ENCODE data around the gene FBXO9.

The FBXO9 gene

GRCh38 chr6:53095270-53095669, 30.1 kb downstream of the FBXO9 start:
- Histone ChIP-seq H3K9me3 (ENCODE audit: control insufficient read depth, low read length) (no peaks in the 10 kb centered on the region), H3K4me3 (ENCODE audit: low read length) (no peak overlapping the region), H3K36me3 (ENCODE audit: control insufficient read depth, insufficient read depth, low read length, severe bottlenecking) (peaks cover 94% of the 10 kb centered on the region), H3K27me3 (replicated peaks; ENCODE audit: control insufficient read depth, insufficient read depth, low read length) (no peaks in the 10 kb centered on the region), H3K9ac (ENCODE audit: low read length) (no peak overlapping the region), H3K4me1 (ENCODE audit: control insufficient read depth, insufficient read depth, low read length) (peaks cover 20% of the 10 kb centered on the region)
- no peak for DNase-seq (ENCODE audit: low read depth)

DNA sequence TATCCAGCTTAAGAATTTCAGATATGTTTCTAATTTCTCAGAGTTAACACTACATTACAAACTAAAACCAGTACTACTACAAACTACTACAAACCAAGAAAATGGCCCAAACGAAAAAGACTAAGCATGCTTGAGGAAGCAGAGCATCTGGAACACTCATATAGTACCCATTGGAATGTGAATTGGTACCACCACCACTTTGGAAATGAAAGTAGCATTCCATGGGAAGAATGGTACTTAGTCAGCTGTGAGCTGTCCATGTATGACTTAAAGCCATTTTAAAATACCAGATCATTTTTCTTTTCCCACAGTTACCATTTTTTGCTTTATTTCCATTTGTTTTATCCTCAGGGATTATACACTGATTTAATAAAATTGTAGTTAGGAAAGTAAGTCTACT, 30.5 kb downstream of the FBXO9 start:
- Histone ChIP-seq H3K4me1 (ENCODE audit: control insufficient read depth, insufficient read depth, low read length) (peaks cover 15% of the 10 kb centered on the region), H3K4me3 (ENCODE audit: low read length) (no peak overlapping the region), H3K27me3 (replicated peaks; ENCODE audit: control insufficient read depth, insufficient read depth, low read length) (no peaks in the 10 kb centered on the region), H3K9me3 (ENCODE audit: control insufficient read depth, low read length) (no peaks in the 10 kb centered on the region), H3K9ac (ENCODE audit: low read length) (no peak overlapping the region), H3K36me3 (ENCODE audit: control insufficient read depth, insufficient read depth, low read length, severe bottlenecking) (peaks cover 97% of the 10 kb centered on the region)
- DNase-seq (ENCODE audit: low read depth): peak; percentile 16

DNA sequence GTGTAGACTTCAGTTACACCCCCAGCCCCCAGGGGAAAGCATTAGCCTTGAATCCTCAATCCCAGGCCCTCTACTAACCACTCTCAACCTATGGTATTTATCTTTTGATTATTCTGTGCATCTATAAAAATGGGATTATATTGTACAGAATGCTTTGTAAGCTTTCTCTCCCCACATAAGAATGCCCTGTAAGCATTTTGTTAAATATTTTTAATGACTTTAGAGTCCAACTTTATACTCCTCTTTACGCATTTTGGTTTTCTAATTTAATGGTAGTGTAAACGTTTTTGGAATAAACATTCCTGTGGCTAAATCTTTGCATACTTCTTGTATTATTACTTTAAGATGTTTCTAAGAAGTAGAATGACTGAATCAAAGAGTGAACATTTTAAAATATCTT, 35.4 kb downstream of the FBXO9 start:
- Histone ChIP-seq H3K9me3 (ENCODE audit: control insufficient read depth, low read length) (no peaks in the 10 kb centered on the region), H3K27me3 (replicated peaks; ENCODE audit: control insufficient read depth, insufficient read depth, low read length) (no peaks in the 10 kb centered on the region), H3K36me3 (ENCODE audit: control insufficient read depth, insufficient read depth, low read length, severe bottlenecking) (peaks cover 76% of the 10 kb centered on the region), H3K9ac (ENCODE audit: low read length) (no peak overlapping the region), H3K4me1 (ENCODE audit: control insufficient read depth, insufficient read depth, low read length) (peaks cover 21% of the 10 kb centered on the region), H3K4me3 (ENCODE audit: low read length) (no peak overlapping the region)
- peak; percentile 48 for DNase-seq (ENCODE audit: low read depth)

DNA sequence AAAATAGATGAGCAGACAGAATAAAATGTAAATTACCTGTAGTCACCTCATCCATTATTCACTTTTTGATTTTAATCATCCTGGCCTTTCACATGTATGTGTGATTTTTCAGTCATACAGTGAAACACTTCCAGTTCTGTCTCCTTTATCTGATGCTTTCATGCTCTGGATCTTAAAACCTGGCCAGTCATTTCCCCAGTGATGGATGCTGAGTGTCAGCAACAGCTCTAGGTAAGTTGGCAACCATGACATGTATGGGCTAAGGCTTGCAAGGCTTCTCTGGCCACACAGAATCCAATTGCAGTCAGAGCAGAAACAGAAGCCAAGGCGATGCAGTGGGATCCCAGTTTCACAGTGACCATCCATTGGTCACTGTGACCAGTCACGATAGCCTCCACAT, 35.8 kb downstream of the FBXO9 start:
- Histone ChIP-seq H3K9me3 (ENCODE audit: control insufficient read depth, low read length) (no peaks in the 10 kb centered on the region), H3K4me3 (ENCODE audit: low read length) (no peak overlapping the region), H3K4me1 (ENCODE audit: control insufficient read depth, insufficient read depth, low read length) (peaks cover 21% of the 10 kb centered on the region), H3K36me3 (ENCODE audit: control insufficient read depth, insufficient read depth, low read length, severe bottlenecking) (peaks cover 72% of the 10 kb centered on the region), H3K27me3 (replicated peaks; ENCODE audit: control insufficient read depth, insufficient read depth, low read length) (no peaks in the 10 kb centered on the region), H3K9ac (ENCODE audit: low read length) (no peak overlapping the region)
- DNase-seq (ENCODE audit: low read depth): no peak

- H3K36me3 ChIP-seq (ENCODE audit: control insufficient read depth, insufficient read depth, low read length, severe bottlenecking): peaks cover 42% of the 10 kb centered on the region
- H3K9ac ChIP-seq (ENCODE audit: low read length): peak overlapping the region; percentile 32
- DNase-seq (ENCODE audit: low read depth): peak; percentile 23
- H3K9me3 ChIP-seq (ENCODE audit: control insufficient read depth, low read length): no peaks in the 10 kb centered on the region
- H3K4me3 ChIP-seq (ENCODE audit: low read length): no peak overlapping the region
- H3K27me3 ChIP-seq (replicated peaks; ENCODE audit: control insufficient read depth, insufficient read depth, low read length): no peaks in the 10 kb centered on the region
- peaks cover 46% of the 10 kb centered on the region for H3K4me1 ChIP-seq (ENCODE audit: control insufficient read depth, insufficient read depth, low read length)
These were observed 38.9 kb downstream of the FBXO9 start for GRCh38 chr6:53103993-53104675.

DNA sequence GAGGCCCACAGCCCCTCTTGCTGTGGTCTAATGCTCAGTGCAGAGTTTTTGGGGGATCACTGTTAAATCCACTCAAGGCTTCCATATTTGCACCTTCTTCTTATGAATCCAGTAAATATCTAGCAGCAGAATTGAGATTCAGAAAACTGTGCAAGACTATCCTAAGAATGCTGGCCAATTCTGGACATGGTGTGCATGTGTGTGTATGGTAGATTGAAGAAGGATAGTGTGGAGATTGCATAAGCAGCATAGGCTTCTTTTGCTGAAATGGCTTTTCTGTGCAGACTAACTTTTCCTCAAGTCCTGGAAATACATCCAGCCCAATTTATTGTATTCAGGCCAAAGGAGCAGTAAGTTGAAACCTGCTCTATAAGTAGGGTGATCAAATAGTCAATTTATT, 39.7 kb downstream of the FBXO9 start:
- no peak overlapping the region for H3K4me3 ChIP-seq (ENCODE audit: low read length)
- peak; percentile 50 for DNase-seq (ENCODE audit: low read depth)
- peak overlapping the region; percentile 27 for H3K9ac ChIP-seq (ENCODE audit: low read length)
- no peaks in the 10 kb centered on the region for H3K9me3 ChIP-seq (ENCODE audit: control insufficient read depth, low read length)
- H3K36me3 ChIP-seq (ENCODE audit: control insufficient read depth, insufficient read depth, low read length, severe bottlenecking): peaks cover 34% of the 10 kb centered on the region
- H3K4me1 ChIP-seq (ENCODE audit: control insufficient read depth, insufficient read depth, low read length): peaks cover 46% of the 10 kb centered on the region
- no peaks in the 10 kb centered on the region for H3K27me3 ChIP-seq (replicated peaks; ENCODE audit: control insufficient read depth, insufficient read depth, low read length)

- peak overlapping the region; percentile 30 for H3K9ac ChIP-seq (ENCODE audit: low read length)
These were observed 41.9 kb downstream of the FBXO9 start for GRCh38 chr6:53107091-53107490.

DNA sequence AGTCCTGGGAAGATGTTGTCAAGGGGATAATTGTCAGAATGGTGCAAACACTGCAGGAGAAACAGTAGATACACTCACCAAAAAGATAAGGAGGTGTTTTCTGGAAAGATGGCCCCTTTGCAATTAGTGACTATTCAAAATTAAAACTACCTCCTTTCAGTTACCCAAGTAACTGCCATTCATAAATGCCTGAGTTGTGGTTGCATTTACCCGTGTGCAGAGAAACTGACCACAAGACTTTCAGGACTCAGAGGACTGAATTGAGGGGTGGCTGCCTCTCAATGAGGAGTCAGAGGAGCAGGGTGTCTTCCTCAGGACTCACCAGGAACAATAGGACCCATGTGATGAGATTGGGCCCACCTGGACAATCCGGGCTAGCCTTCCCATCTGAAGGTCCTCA, 44.4 kb downstream of the FBXO9 start:
- Histone ChIP-seq H3K4me3 (ENCODE audit: low read length) (no peak overlapping the region), H3K36me3 (ENCODE audit: control insufficient read depth, insufficient read depth, low read length, severe bottlenecking) (no peaks in the 10 kb centered on the region), H3K27me3 (replicated peaks; ENCODE audit: control insufficient read depth, insufficient read depth, low read length) (no peaks in the 10 kb centered on the region), H3K4me1 (ENCODE audit: control insufficient read depth, insufficient read depth, low read length) (peaks cover 51% of the 10 kb centered on the region), H3K9ac (ENCODE audit: low read length) (no peak overlapping the region), H3K9me3 (ENCODE audit: control insufficient read depth, low read length) (no peaks in the 10 kb centered on the region)
- DNase-seq (ENCODE audit: low read depth): no peak

More at GRCh38 chr6:53107091-53107490, 41.9 kb downstream of the FBXO9 start:
- Histone ChIP-seq H3K9me3 (ENCODE audit: control insufficient read depth, low read length) (no peaks in the 10 kb centered on the region), H3K27me3 (replicated peaks; ENCODE audit: control insufficient read depth, insufficient read depth, low read length) (no peaks in the 10 kb centered on the region), H3K4me3 (ENCODE audit: low read length) (peak overlapping the region; percentile 16), H3K36me3 (ENCODE audit: control insufficient read depth, insufficient read depth, low read length, severe bottlenecking) (peaks cover 13% of the 10 kb centered on the region), H3K4me1 (ENCODE audit: control insufficient read depth, insufficient read depth, low read length) (peaks cover 46% of the 10 kb centered on the region)
- peak; percentile 40 for DNase-seq (ENCODE audit: low read depth)

GRCh38 chr6:53111865-53112264, 46.7 kb downstream of the FBXO9 start:
- no peaks in the 10 kb centered on the region for H3K27me3 ChIP-seq (replicated peaks; ENCODE audit: control insufficient read depth, insufficient read depth, low read length)
- H3K9me3 ChIP-seq (ENCODE audit: control insufficient read depth, low read length): peaks cover 3% of the 10 kb centered on the region
- H3K9ac ChIP-seq (ENCODE audit: low read length): no peak overlapping the region
- peaks cover 29% of the 10 kb centered on the region for H3K4me1 ChIP-seq (ENCODE audit: control insufficient read depth, insufficient read depth, low read length)
- no peak overlapping the region for H3K4me3 ChIP-seq (ENCODE audit: low read length)
- H3K36me3 ChIP-seq (ENCODE audit: control insufficient read depth, insufficient read depth, low read length, severe bottlenecking): no peaks in the 10 kb centered on the region
- DNase-seq (ENCODE audit: low read depth): no peak

- H3K9me3 ChIP-seq (ENCODE audit: control insufficient read depth, low read length): peaks cover 3% of the 10 kb centered on the region
- no peak overlapping the region for H3K9ac ChIP-seq (ENCODE audit: low read length)
- DNase-seq (ENCODE audit: low read depth): no peak
- no peak overlapping the region for H3K4me3 ChIP-seq (ENCODE audit: low read length)
- H3K27me3 ChIP-seq (replicated peaks; ENCODE audit: control insufficient read depth, insufficient read depth, low read length): no peaks in the 10 kb centered on the region
- no peaks in the 10 kb centered on the region for H3K36me3 ChIP-seq (ENCODE audit: control insufficient read depth, insufficient read depth, low read length, severe bottlenecking)
- peaks cover 23% of the 10 kb centered on the region for H3K4me1 ChIP-seq (ENCODE audit: control insufficient read depth, insufficient read depth, low read length)
These were observed 47.2 kb downstream of the FBXO9 start for GRCh38 chr6:53112404-53112803.

DNA sequence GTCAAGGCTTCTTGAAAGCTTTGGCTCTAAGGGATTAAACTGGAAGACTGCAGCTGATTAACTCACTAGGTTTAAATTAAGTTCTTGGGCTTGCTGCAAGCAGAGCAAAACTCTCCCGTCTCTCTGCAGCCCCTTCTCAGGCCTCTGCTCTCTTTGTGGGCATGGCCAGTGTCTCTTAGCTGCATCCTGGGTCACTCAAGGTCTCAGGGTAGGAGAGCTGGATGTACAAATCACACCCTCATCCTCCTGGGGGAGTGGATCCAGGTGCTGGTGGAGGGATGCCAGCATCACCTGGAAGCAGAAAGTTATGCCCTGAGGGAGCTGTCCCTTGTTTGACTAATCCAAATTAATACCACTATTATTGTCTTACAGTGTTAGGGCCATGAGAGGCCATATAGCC, 47.7 kb downstream of the FBXO9 start:
- H3K4me3 ChIP-seq (ENCODE audit: low read length): no peak overlapping the region
- no peaks in the 10 kb centered on the region for H3K27me3 ChIP-seq (replicated peaks; ENCODE audit: control insufficient read depth, insufficient read depth, low read length)
- no peak overlapping the region for H3K9ac ChIP-seq (ENCODE audit: low read length)
- H3K9me3 ChIP-seq (ENCODE audit: control insufficient read depth, low read length): peaks cover 3% of the 10 kb centered on the region
- H3K36me3 ChIP-seq (ENCODE audit: control insufficient read depth, insufficient read depth, low read length, severe bottlenecking): no peaks in the 10 kb centered on the region
- no peak for DNase-seq (ENCODE audit: low read depth)
- peaks cover 19% of the 10 kb centered on the region for H3K4me1 ChIP-seq (ENCODE audit: control insufficient read depth, insufficient read depth, low read length)

DNA sequence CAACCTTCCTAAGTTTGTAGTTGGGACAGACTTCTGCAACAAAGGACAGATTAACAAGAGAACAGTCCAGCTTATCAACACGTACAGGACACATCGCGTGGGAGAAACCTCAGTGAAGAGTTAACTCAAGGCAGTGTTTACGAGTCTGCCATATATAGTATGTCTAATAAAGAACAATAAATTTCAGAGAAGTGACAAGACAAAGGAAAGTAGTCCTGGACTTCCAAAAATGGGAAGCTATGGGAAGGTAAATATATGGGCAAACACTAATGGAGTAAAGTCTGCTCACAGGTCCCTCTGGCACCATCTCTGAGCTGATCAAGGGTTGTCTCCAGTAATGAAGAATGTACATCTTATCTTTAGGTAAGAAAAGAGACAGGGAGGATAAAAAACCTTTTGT, 48.5 kb downstream of the FBXO9 start:
- H3K9ac ChIP-seq (ENCODE audit: low read length): no peak overlapping the region
- no peak overlapping the region for H3K4me3 ChIP-seq (ENCODE audit: low read length)
- H3K36me3 ChIP-seq (ENCODE audit: control insufficient read depth, insufficient read depth, low read length, severe bottlenecking): no peaks in the 10 kb centered on the region
- DNase-seq (ENCODE audit: low read depth): no peak
- no peaks in the 10 kb centered on the region for H3K27me3 ChIP-seq (replicated peaks; ENCODE audit: control insufficient read depth, insufficient read depth, low read length)
- peaks cover 13% of the 10 kb centered on the region for H3K4me1 ChIP-seq (ENCODE audit: control insufficient read depth, insufficient read depth, low read length)
- peaks cover 3% of the 10 kb centered on the region for H3K9me3 ChIP-seq (ENCODE audit: control insufficient read depth, low read length)

Measured in adipocyte (in vitro differentiated cells).